OCI-LY1 (cell line): Measurements from ENCODE around the gene CHMP3.

ENCODE experiments used
- H2AFZ ChIP-seq: fragments of 200-600 bp; sonication (generic), shearing (Covaris generic); 2 replicates; pipeline ENCODE4 v1.6.0; 2014; ENCODE audit warnings: antibody characterized with exemption, mild to moderate bottlenecking, low read length
- H3F3A ChIP-seq: fragments of 200-600 bp; sonication (generic), shearing (Covaris generic); 2 replicates; pipeline ENCODE4 v1.6.0; 2014; ENCODE audit warnings: mild to moderate bottlenecking, antibody characterized with exemption, low read length, moderate library complexity; ENCODE audit not compliant: insufficient read depth
- H3K27ac ChIP-seq: fragments of 200-600 bp; sonication (generic); 2 replicates; pipeline ENCODE4 v1.5.1; 2014; ENCODE audit warnings: low read length, mixed run types, mild to moderate bottlenecking, low read depth; ENCODE audit not compliant: poor library complexity, severe bottlenecking
- H3K27me3 ChIP-seq: fragments of 200-600 bp; sonication (generic); 2 replicates; pipeline ENCODE4 v1.6.0; 2014; ENCODE audit warnings: antibody characterized with exemption, mild to moderate bottlenecking, low read length, moderate library complexity; ENCODE audit not compliant: insufficient read depth
- H3K36me3 ChIP-seq: fragments of 200-600 bp; sonication (generic); 2 replicates; pipeline ENCODE4 v1.6.1; 2014; ENCODE audit warnings: mild to moderate bottlenecking, antibody characterized with exemption, low read length, moderate library complexity, mixed read lengths; ENCODE audit not compliant: insufficient read depth
- H3K4me1 ChIP-seq: fragments of 200-600 bp; sonication (generic); 2 replicates; pipeline ENCODE4 v1.5.1; 2014; ENCODE audit warnings: mild to moderate bottlenecking, low read length, moderate library complexity; ENCODE audit not compliant: insufficient read depth, severe bottlenecking
- H3K4me2 ChIP-seq: fragments of 200-600 bp; sonication (generic), shearing (Covaris generic); 2 replicates; pipeline ENCODE4 v1.6.1; 2014; ENCODE audit warnings: low read length
- H3K4me3 ChIP-seq: fragments of 200-600 bp; sonication (generic); 2 replicates; pipeline ENCODE4 v1.5.1; 2014; ENCODE audit warnings: low read length, low read depth, mild to moderate bottlenecking, mixed read lengths; ENCODE audit not compliant: poor library complexity, severe bottlenecking
- H3K79me2 ChIP-seq: fragments of 200-600 bp; shearing (Covaris generic); 2 replicates; pipeline ENCODE4 v1.6.1; 2016; ENCODE audit warnings: mixed run types, low read length, mixed read lengths; ENCODE audit not compliant: insufficient read depth
- H3K9ac ChIP-seq: fragments of 200-600 bp; sonication (generic), shearing (Covaris generic); 2 replicates; pipeline ENCODE4 v1.6.1; 2014; ENCODE audit warnings: mild to moderate bottlenecking, low read length, mixed read lengths
- H3K9me2 ChIP-seq: fragments of 200-600 bp; sonication (generic), shearing (Covaris generic); 2 replicates; pipeline ENCODE4 v1.6.1; 2014; ENCODE audit warnings: low read depth, mild to moderate bottlenecking, low read length, mixed read lengths
- H3K9me3 ChIP-seq: fragments of 200-600 bp; shearing (Covaris generic); 2 replicates; pipeline ENCODE4 v1.6.1; 2014; ENCODE audit warnings: low read length, mixed read lengths
- H4K20me1 ChIP-seq: fragments of 200-600 bp; sonication (generic), shearing (Covaris generic); 2 replicates; pipeline ENCODE4 v1.6.0; 2016; ENCODE audit warnings: mild to moderate bottlenecking, low read length; ENCODE audit not compliant: insufficient read depth
- CTCF ChIP-seq: fragments of 200-600 bp; sonication (generic), shearing (Covaris generic); IDR thresholded peaks from 2 replicates; pipeline ENCODE4 v1.5.1; 2017; ENCODE audit warnings: mild to moderate bottlenecking, antibody characterized with exemption, low read length, moderate library complexity, mixed read lengths
- EZH2 ChIP-seq: fragments of 200-600 bp; sonication (generic), shearing (Covaris generic); IDR thresholded peaks from 2 replicates; pipeline ENCODE4 v1.8.0; 2017; ENCODE audit warnings: borderline replicate concordance, mixed run types, mild to moderate bottlenecking, antibody characterized with exemption, low read length, moderate library complexity, mixed read lengths

CHMP3 gene

GRCh38 chr2:86454238-86454637, 109.0 kb downstream of the CHMP3 start:
- Histone ChIP-seq H3K36me3 (peaks cover 97% of the 10 kb centered on the region), H3K9ac (no peak overlapping the region), H3K4me2 (no peak overlapping the region), H3K4me1 (no peaks in the 10 kb centered on the region), H2AFZ (no peak overlapping the region), H4K20me1 (no peaks in the 10 kb centered on the region), H3K9me3 (no peaks in the 10 kb centered on the region), H3K79me2 (peaks cover 3% of the 10 kb centered on the region; the same call in 1 of the 2 replicates), H3K27me3 (no peaks in the 10 kb centered on the region), H3F3A (no peaks in the 10 kb centered on the region), H3K27ac (no peak overlapping the region), H3K4me3 (no peak overlapping the region), H3K9me2 (no peaks in the 10 kb centered on the region; the same call in 1 of the 2 replicates)
- TF ChIP-seq EZH2 = no peak
- TF ChIP-seq CTCF = no peak

GRCh38 chr2:86453836-86454235, 109.4 kb downstream of the CHMP3 start:
- peaks cover 97% of the 10 kb centered on the region for H3K36me3 ChIP-seq
- H3K4me3 ChIP-seq = no peak overlapping the region
- no peak overlapping the region for H3K4me2 ChIP-seq
- H3K9ac ChIP-seq = no peak overlapping the region
- H3K79me2 ChIP-seq = peaks cover 7% of the 10 kb centered on the region; the same call in 1 of the 2 replicates
- H2AFZ ChIP-seq = no peak overlapping the region
- no peaks in the 10 kb centered on the region for H3K4me1 ChIP-seq
- H3F3A ChIP-seq = no peaks in the 10 kb centered on the region
- H4K20me1 ChIP-seq = no peaks in the 10 kb centered on the region
- TF ChIP-seq CTCF (no peak), EZH2 (no peak)
- H3K27me3 ChIP-seq = no peaks in the 10 kb centered on the region
- no peak overlapping the region for H3K27ac ChIP-seq
- H3K9me3 ChIP-seq = no peaks in the 10 kb centered on the region
- H3K9me2 ChIP-seq = no peaks in the 10 kb centered on the region; the same call in 1 of the 2 replicates
